Upper lobe of right lung (tissue), 1 donor: Measurements from ENCODE around the gene PLEKHA8. TPM values are rescaled to one million over a fixed set of nuclear protein-coding genes. Genes with fewer than 3 reads are reported as not detected.

ENCODE experiments used
- ATAC-seq: fragments of 200-7000 bp; cut with Tn5 transposase; one replicate; pipeline ENCODE4 v1.9.1; 2020; ENCODE audit warnings: mild to moderate bottlenecking, moderate library complexity
- DNase-seq: peaks from one replicate; pipeline ENCODE4 v3.0.0-alpha.2; 2020
- H3K27ac ChIP-seq: fragments of 200-600 bp; one replicate; pipeline ENCODE4 v1.8.0; 2022
- H3K27me3 ChIP-seq: fragments of 200-600 bp; one replicate; pipeline ENCODE4 v1.8.0; 2022; ENCODE audit warnings: mild to moderate bottlenecking
- H3K36me3 ChIP-seq: fragments of 200-600 bp; one replicate; pipeline ENCODE4 v1.8.0; 2022
- H3K4me1 ChIP-seq: fragments of 200-600 bp; one replicate; pipeline ENCODE4 v1.8.0; 2022
- H3K4me3 ChIP-seq: fragments of 200-600 bp; one replicate; pipeline ENCODE4 v1.8.0; 2022; ENCODE audit warnings: mild to moderate bottlenecking
- H3K9me3 ChIP-seq: fragments of 200-600 bp; one replicate; pipeline ENCODE4 v1.8.0; 2022
- CTCF ChIP-seq: fragments of 200-600 bp; IDR thresholded peaks from one replicate; pipeline ENCODE4 v1.8.0; 2022; ENCODE audit warnings: antibody characterized with exemption
- intact Hi-C: fragments of 100-400 bp; cut with DNase I; formaldehyde crosslinking; loops from one replicate; pipeline ENCODE4 v1.11.0; 2022
- total RNA-seq: library from RNA; stranded (reverse); fragmentation: NEBNext Ultra II Directional; extraction: Animal tissue kit (Norgen Biotek cat#: 25700); gene quantifications from one replicate; pipeline ENCODE4 v1.2.1, GENCODE V29; 2021
- donor health status: DM: no; HTN: yes; CAD: no; lungs with severe emphysema.

The PLEKHA8 gene
- total RNA-seq, 1 donor from 2014 or later = 11.3 TPM

GRCh38 chr7:30154111-30154587 lies 125.9 kb downstream of the PLEKHA8 start:
- ATAC-seq (no peak), DNase-seq (no peak)
- H3K36me3 ChIP-seq = peaks cover 15% of the 10 kb centered on the region
- H3K27me3 ChIP-seq = no peaks in the 10 kb centered on the region
- no peak for TF ChIP-seq CTCF
- no peak overlapping the region for H3K4me3 ChIP-seq
- intact Hi-C loops = no loop called here
- peaks cover 4% of the 10 kb centered on the region for H3K4me1 ChIP-seq
- no peaks in the 10 kb centered on the region for H3K9me3 ChIP-seq
- H3K27ac ChIP-seq = no peak overlapping the region

- no peak overlapping the region for H3K4me3 ChIP-seq
- H3K27ac ChIP-seq = no peak overlapping the region
- H3K27me3 ChIP-seq = no peaks in the 10 kb centered on the region
- intact Hi-C loops = no loop called here
- TF ChIP-seq CTCF = no peak
- H3K9me3 ChIP-seq = no peaks in the 10 kb centered on the region
- H3K36me3 ChIP-seq = peaks cover 15% of the 10 kb centered on the region
- no peak for DNase-seq
- peaks cover 11% of the 10 kb centered on the region for H3K4me1 ChIP-seq
- peak; percentile 81 for ATAC-seq
Observed at GRCh38 chr7:30155481-30155880, 127.3 kb downstream of the PLEKHA8 start.

DNA sequence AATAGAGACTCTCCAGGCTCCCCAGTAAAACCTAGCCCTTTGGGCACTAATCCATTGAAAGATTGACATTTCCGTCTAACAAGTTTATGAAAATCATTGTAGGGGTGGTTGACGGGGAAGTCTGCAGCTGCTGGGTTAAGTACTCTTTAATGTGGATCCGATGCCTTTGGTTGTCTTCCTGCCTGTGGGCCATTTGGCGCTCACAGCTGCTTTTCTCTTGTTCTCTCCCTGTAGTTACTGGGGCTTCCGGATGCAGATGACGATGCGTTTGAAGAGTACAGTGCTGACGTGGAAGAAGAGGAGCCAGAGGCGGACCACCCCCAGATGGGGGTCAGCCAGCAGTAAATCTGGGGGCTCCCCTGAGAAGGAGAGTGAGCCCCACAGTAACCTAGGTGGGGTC lies 129.0 kb downstream of the PLEKHA8 start:
- no peak for ATAC-seq
- peaks cover 11% of the 10 kb centered on the region for H3K4me1 ChIP-seq
- H3K27ac ChIP-seq = no peak overlapping the region
- TF ChIP-seq CTCF = no peak
- intact Hi-C loops = no loop called here
- peaks cover 5% of the 10 kb centered on the region for H3K36me3 ChIP-seq
- H3K9me3 ChIP-seq = no peaks in the 10 kb centered on the region
- no peak overlapping the region for H3K4me3 ChIP-seq
- DNase-seq = no peak
- no peaks in the 10 kb centered on the region for H3K27me3 ChIP-seq

- no peaks in the 10 kb centered on the region for H3K27me3 ChIP-seq
- intact Hi-C loops = no loop called here
- H3K27ac ChIP-seq = peak overlapping the region; percentile 40
- peaks cover 21% of the 10 kb centered on the region for H3K4me1 ChIP-seq
- no peaks in the 10 kb centered on the region for H3K36me3 ChIP-seq
- no peaks in the 10 kb centered on the region for H3K9me3 ChIP-seq
- no peak for ATAC-seq
- no peak for TF ChIP-seq CTCF
- H3K4me3 ChIP-seq = no peak overlapping the region
- DNase-seq = no peak
Observed at GRCh38 chr7:30159163-30159562, 131.0 kb downstream of the PLEKHA8 start.

GRCh38 chr7:30159698-30160143 lies 131.5 kb downstream of the PLEKHA8 start:
- Histone ChIP-seq H3K9me3 (no peaks in the 10 kb centered on the region), H3K4me3 (no peak overlapping the region), H3K27ac (peak overlapping the region; percentile 40), H3K27me3 (no peaks in the 10 kb centered on the region), H3K36me3 (no peaks in the 10 kb centered on the region), H3K4me1 (peaks cover 26% of the 10 kb centered on the region)
- peak; percentile 82 for ATAC-seq
- TF ChIP-seq CTCF = no peak
- peak; percentile 79 for DNase-seq
- intact Hi-C loops = no loop called here

DNA sequence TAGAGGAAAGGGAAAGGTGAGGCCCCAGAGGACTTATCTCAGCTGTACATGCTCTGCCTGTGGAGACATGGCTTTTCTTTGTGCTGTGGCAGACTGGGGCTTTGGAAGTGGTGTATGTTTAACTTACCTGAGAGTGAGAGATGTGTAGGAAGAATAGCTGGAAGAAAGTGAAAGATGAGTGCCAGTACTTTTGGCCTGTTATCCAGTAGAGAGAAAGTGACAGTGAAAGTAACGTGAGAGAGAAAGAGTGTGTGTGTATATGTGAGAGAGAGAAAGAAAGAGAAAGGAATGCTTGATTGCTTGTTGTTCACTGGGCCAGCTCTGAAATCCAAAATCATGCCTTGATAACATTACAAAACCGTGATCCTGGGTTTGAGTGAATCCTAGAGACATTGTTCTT lies 132.1 kb downstream of the PLEKHA8 start:
- H3K27me3 ChIP-seq = no peaks in the 10 kb centered on the region
- H3K4me1 ChIP-seq = peaks cover 32% of the 10 kb centered on the region
- no peak for TF ChIP-seq CTCF
- ATAC-seq = no peak
- peak overlapping the region; percentile 40 for H3K27ac ChIP-seq
- no peak overlapping the region for H3K4me3 ChIP-seq
- intact Hi-C loops = no loop called here
- no peak for DNase-seq
- H3K36me3 ChIP-seq = no peaks in the 10 kb centered on the region
- H3K9me3 ChIP-seq = no peaks in the 10 kb centered on the region
